Astrocyte (in vitro differentiated cells and primary cell): ENCODE measurements around the gene ATXN7. TPM values are rescaled to one million over a fixed set of nuclear protein-coding genes. Genes with fewer than 3 reads are reported as not detected.

Experiments
- DNase-seq: peaks from one replicate; pipeline ENCODE4 v3.0.0-alpha.2; 2010; ENCODE audit warnings: low read depth
- FAIRE-seq: peaks from 2 replicates; lab custom pipeline; 2011; peaks lifted over from hg19 to GRCh38; lab: Jason Lieb, UNC
- H2AFZ ChIP-seq: 2 replicates; pipeline ENCODE4 v1.6.0; 2012; ENCODE audit warnings: low read depth, low read length, inconsistent platforms
- H3K27ac ChIP-seq: 2 replicates; pipeline ENCODE4 v1.5.1; 2011; ENCODE audit warnings: low read depth, low read length, inconsistent platforms
- H3K27me3 ChIP-seq: 2 replicates; pipeline ENCODE4 v1.6.0; 2011; ENCODE audit warnings: low read length, inconsistent platforms; ENCODE audit not compliant: insufficient read depth
- H3K36me3 ChIP-seq: 2 replicates; pipeline ENCODE4 v1.5.1; 2011; ENCODE audit warnings: low read length, inconsistent platforms; ENCODE audit not compliant: insufficient read depth
- H3K4me1 ChIP-seq: 2 replicates; pipeline ENCODE4 v1.5.1; 2011; ENCODE audit warnings: low read length, inconsistent platforms; ENCODE audit not compliant: insufficient read depth
- H3K4me2 ChIP-seq: 2 replicates; pipeline ENCODE4 v1.6.0; 2012; ENCODE audit warnings: low read length, inconsistent platforms
- H3K4me3 ChIP-seq: 2 replicates; pipeline ENCODE4 v1.5.1; 2011; ENCODE audit warnings: low read depth, mild to moderate bottlenecking, low read length, inconsistent platforms; ENCODE audit not compliant: insufficient read depth
- H3K79me2 ChIP-seq: 2 replicates; pipeline ENCODE4 v1.6.0; 2012; ENCODE audit warnings: mild to moderate bottlenecking, low read length, inconsistent platforms; ENCODE audit not compliant: insufficient read depth
- H3K9ac ChIP-seq: 2 replicates; pipeline ENCODE4 v1.6.0; 2012; ENCODE audit warnings: mild to moderate bottlenecking, low read length, inconsistent platforms
- H3K9me3 ChIP-seq: 2 replicates; pipeline ENCODE4 v1.5.1; 2012; ENCODE audit warnings: low read depth, mild to moderate bottlenecking, low read length, inconsistent platforms; ENCODE audit not compliant: insufficient read depth
- H4K20me1 ChIP-seq: 2 replicates; pipeline ENCODE4 v1.6.0; 2012; ENCODE audit warnings: low read length, inconsistent platforms; ENCODE audit not compliant: insufficient read depth
- H3K27ac Mint-ChIP-seq: one replicate; pipeline ENCODE4 v1.8.0; 2021; ENCODE audit warnings: mild to moderate bottlenecking, mixed read lengths; ENCODE audit not compliant: unreplicated experiment
- H3K27me3 Mint-ChIP-seq: one replicate; pipeline ENCODE4 v1.8.0; 2021; ENCODE audit warnings: low read depth, mixed read lengths; ENCODE audit not compliant: unreplicated experiment
- H3K36me3 Mint-ChIP-seq: one replicate; pipeline ENCODE4 v1.8.0; 2021; ENCODE audit warnings: low read depth, mixed read lengths; ENCODE audit not compliant: unreplicated experiment
- H3K4me1 Mint-ChIP-seq: one replicate; pipeline ENCODE4 v1.8.0; 2021; ENCODE audit warnings: low read depth, mixed read lengths; ENCODE audit not compliant: unreplicated experiment
- H3K4me3 Mint-ChIP-seq: one replicate; pipeline ENCODE4 v1.8.0; 2021; ENCODE audit warnings: mild to moderate bottlenecking, moderate library complexity, mixed read lengths; ENCODE audit not compliant: unreplicated experiment
- H3K9me3 Mint-ChIP-seq: one replicate; pipeline ENCODE4 v1.8.0; 2021; ENCODE audit warnings: mild to moderate bottlenecking, mixed read lengths; ENCODE audit not compliant: unreplicated experiment
- EZH2 ChIP-seq: IDR thresholded peaks from 2 replicates; pipeline ENCODE4 v1.6.1; 2012; ENCODE audit warnings: mild to moderate bottlenecking, low read length, inconsistent platforms; ENCODE audit not compliant: insufficient read depth
- total RNA-seq: library from RNA; stranded (reverse); gene quantifications from 2 replicates; pipeline ENCODE4 v1.2.1, GENCODE V29; 2021
- TF ChIP-seq, protein P1 (sequence below): IDR thresholded peaks from 2 replicates; pipeline ENCODE4 v1.5.1; 2011; ENCODE audit warnings: low read depth, mild to moderate bottlenecking, inconsistent platforms, low read length, moderate library complexity; ENCODE audit not compliant: insufficient read depth

The ATXN7 gene
- total RNA-seq, 1 donor from 2014 or later, result 17.6 TPM

DNA sequence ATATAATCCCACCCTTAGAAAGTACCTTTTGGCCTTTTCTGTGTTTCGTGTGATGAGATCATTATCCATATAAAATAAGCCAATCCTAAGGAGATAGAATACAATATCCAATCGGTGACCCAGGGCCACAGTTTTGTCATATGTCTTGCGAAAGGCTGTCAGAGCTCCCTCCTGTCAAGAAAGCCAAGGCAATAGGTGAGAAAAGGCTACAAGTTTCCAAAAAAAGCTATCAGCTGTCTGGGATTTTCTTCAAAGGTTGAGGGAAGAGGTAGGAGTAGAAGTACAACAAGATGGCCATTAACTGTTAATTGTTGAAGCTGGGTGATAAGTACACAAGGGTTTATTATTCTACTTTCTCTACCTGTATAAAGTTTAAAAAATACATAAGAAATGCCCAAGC, 155.6 kb downstream of the ATXN7 start:
- H4K20me1 ChIP-seq, result peaks cover 42% of the 10 kb centered on the region
- no peak overlapping the region for H3K4me3 Mint-ChIP-seq
- H3K9ac ChIP-seq, result no peak overlapping the region
- FAIRE-seq (no peak), DNase-seq (no peak)
- no peaks in the 10 kb centered on the region for H3K27me3 ChIP-seq
- H3K36me3 ChIP-seq, result peaks cover 43% of the 10 kb centered on the region
- H3K4me1 ChIP-seq, result peaks cover 7% of the 10 kb centered on the region
- peaks cover 66% of the 10 kb centered on the region for H3K79me2 ChIP-seq
- H3K4me2 ChIP-seq, result no peak overlapping the region
- no peaks in the 10 kb centered on the region for H3K9me3 Mint-ChIP-seq
- peaks cover 25% of the 10 kb centered on the region for H3K4me1 Mint-ChIP-seq
- no peak overlapping the region for H3K27ac Mint-ChIP-seq
- no peak overlapping the region for H3K4me3 ChIP-seq
- no peak for TF ChIP-seq EZH2
- TF ChIP-seq, protein P1, sequence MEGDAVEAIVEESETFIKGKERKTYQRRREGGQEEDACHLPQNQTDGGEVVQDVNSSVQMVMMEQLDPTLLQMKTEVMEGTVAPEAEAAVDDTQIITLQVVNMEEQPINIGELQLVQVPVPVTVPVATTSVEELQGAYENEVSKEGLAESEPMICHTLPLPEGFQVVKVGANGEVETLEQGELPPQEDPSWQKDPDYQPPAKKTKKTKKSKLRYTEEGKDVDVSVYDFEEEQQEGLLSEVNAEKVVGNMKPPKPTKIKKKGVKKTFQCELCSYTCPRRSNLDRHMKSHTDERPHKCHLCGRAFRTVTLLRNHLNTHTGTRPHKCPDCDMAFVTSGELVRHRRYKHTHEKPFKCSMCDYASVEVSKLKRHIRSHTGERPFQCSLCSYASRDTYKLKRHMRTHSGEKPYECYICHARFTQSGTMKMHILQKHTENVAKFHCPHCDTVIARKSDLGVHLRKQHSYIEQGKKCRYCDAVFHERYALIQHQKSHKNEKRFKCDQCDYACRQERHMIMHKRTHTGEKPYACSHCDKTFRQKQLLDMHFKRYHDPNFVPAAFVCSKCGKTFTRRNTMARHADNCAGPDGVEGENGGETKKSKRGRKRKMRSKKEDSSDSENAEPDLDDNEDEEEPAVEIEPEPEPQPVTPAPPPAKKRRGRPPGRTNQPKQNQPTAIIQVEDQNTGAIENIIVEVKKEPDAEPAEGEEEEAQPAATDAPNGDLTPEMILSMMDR, result no peak
- H3K27me3 Mint-ChIP-seq, result no peaks in the 10 kb centered on the region
- H3K36me3 Mint-ChIP-seq, result peaks cover 17% of the 10 kb centered on the region
- no peaks in the 10 kb centered on the region for H3K9me3 ChIP-seq
- no peak overlapping the region for H2AFZ ChIP-seq
- H3K27ac ChIP-seq, result no peak overlapping the region

DNA sequence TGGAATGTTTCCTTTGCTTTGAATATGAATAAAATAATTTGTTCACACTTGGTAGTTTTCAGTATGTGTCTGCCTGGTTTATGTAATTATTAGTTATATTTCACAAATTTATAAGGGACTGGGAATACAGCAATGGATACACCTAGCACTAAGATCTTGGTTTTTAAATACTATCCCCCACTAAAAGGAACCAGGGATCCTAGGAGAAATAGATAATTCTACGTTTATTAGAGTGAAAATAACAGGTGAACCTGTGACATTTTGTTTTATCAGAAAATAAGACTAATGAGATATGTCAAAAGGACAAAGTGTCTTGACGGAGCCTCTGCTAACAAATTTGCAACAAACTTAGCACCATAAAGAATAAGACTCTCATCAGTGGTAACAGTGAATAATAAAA, 156.2 kb downstream of the ATXN7 start:
- no peak for TF ChIP-seq EZH2
- TF ChIP-seq, protein P1, result no peak
- Mint-ChIP-seq H3K9me3 (no peaks in the 10 kb centered on the region), H3K4me3 (no peak overlapping the region), H3K4me1 (peaks cover 25% of the 10 kb centered on the region), H3K27ac (no peak overlapping the region), H3K36me3 (peaks cover 13% of the 10 kb centered on the region), H3K27me3 (no peaks in the 10 kb centered on the region)
- Histone ChIP-seq H3K4me1 (peaks cover 7% of the 10 kb centered on the region), H3K4me3 (no peak overlapping the region), H3K4me2 (no peak overlapping the region), H2AFZ (no peak overlapping the region), H3K27me3 (no peaks in the 10 kb centered on the region), H3K36me3 (peaks cover 37% of the 10 kb centered on the region), H3K27ac (no peak overlapping the region), H3K9me3 (no peaks in the 10 kb centered on the region), H3K9ac (no peak overlapping the region), H4K20me1 (peaks cover 36% of the 10 kb centered on the region), H3K79me2 (peaks cover 60% of the 10 kb centered on the region)
- no peak for FAIRE-seq
- no peak for DNase-seq

DNA sequence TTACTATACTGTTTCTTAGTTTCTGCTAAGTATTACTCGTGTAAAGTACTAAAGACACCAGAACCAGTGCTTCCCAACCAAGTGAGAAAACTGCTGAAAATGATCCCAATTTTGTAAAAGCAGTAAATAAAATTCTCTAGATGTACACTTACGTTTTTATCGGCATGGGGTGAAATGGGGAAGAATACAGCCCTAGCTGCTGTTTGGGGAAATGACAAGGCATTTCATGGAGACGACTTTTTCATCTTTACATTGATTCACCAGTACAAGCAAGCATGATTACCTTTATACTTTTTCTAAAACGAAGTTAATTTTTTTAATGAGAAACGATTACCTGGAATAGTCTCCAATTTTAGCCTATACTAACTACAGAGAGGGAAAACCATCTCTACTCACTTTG, 158.3 kb downstream of the ATXN7 start:
- no peak overlapping the region for H2AFZ ChIP-seq
- H3K4me1 ChIP-seq, result peaks cover 7% of the 10 kb centered on the region
- H4K20me1 ChIP-seq, result peaks cover 25% of the 10 kb centered on the region
- no peak for TF ChIP-seq EZH2
- TF ChIP-seq, protein P1, result no peak
- DNase-seq (no peak), FAIRE-seq (no peak)
- no peaks in the 10 kb centered on the region for H3K9me3 ChIP-seq
- H3K27me3 Mint-ChIP-seq, result no peaks in the 10 kb centered on the region
- peaks cover 23% of the 10 kb centered on the region for H3K4me1 Mint-ChIP-seq
- peak overlapping the region; percentile 83 for H3K4me3 ChIP-seq
- H3K27ac Mint-ChIP-seq, result peak overlapping the region; percentile 91
- H3K36me3 Mint-ChIP-seq, result peaks cover 9% of the 10 kb centered on the region
- H3K79me2 ChIP-seq, result peaks cover 45% of the 10 kb centered on the region
- H3K4me3 Mint-ChIP-seq, result peak overlapping the region; percentile 92
- H3K9ac ChIP-seq, result peak overlapping the region; percentile 98
- peaks cover 26% of the 10 kb centered on the region for H3K36me3 ChIP-seq
- H3K27me3 ChIP-seq, result no peaks in the 10 kb centered on the region
- no peak overlapping the region for H3K27ac ChIP-seq
- H3K9me3 Mint-ChIP-seq, result no peaks in the 10 kb centered on the region
- peak overlapping the region; percentile 96 for H3K4me2 ChIP-seq
